ENCODE data around the gene OR2T11.

DNA sequence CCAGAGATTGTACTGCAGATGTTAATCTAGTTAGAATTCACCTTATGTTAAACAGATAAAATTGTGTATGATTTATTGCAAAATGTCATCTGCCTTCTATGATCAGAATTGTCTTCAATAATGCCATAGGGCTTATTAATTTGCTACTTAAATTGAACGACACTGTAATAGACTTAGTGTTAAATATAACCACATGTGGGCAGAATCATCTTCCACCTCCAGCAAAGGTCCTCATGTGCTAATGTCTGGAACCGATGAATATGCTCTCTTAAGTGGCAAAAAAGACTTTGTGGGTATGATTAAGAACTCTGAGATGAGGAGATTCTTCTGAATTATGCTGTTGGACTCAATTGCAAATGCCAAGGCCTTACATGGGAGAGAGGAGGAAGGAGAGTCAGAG lies 4.3 kb downstream of the OR2T11 start:
- TF ChIP-seq, protein P1, sequence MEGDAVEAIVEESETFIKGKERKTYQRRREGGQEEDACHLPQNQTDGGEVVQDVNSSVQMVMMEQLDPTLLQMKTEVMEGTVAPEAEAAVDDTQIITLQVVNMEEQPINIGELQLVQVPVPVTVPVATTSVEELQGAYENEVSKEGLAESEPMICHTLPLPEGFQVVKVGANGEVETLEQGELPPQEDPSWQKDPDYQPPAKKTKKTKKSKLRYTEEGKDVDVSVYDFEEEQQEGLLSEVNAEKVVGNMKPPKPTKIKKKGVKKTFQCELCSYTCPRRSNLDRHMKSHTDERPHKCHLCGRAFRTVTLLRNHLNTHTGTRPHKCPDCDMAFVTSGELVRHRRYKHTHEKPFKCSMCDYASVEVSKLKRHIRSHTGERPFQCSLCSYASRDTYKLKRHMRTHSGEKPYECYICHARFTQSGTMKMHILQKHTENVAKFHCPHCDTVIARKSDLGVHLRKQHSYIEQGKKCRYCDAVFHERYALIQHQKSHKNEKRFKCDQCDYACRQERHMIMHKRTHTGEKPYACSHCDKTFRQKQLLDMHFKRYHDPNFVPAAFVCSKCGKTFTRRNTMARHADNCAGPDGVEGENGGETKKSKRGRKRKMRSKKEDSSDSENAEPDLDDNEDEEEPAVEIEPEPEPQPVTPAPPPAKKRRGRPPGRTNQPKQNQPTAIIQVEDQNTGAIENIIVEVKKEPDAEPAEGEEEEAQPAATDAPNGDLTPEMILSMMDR (IDR thresholded peaks at IDR 0.05; ENCODE audit: extremely low read depth in 1 of 2, insufficient read depth in 1 of 2, low read depth in 1 of 2, low read length in 2 of 2), result no peak
- TF ChIP-seq EZH2 (IDR thresholded peaks at IDR 0.05; ENCODE audit: borderline replicate concordance, low read depth, low read length, severe bottlenecking) (no peak), POLR2A (IDR thresholded peaks at IDR 0.05; ENCODE audit: low read depth, low read length) (no peak), FOS (IDR thresholded peaks at IDR 0.05; ENCODE audit: borderline replicate concordance, insufficient read depth, low read length) (no peak)

Measured in endothelial cell of umbilical vein (primary cell).